ENCODE results near the gene ITGA8. TPM values are rescaled to one million over a fixed set of nuclear protein-coding genes. Genes with fewer than 3 reads are reported as not detected.

The ITGA8 gene
- total and polyA plus RNA-seq, 9 of the 15 experiments (the other 6 are each of a cell fraction or from before 2014, with no cell fraction given) = 0.01 to 0.07 (median 0.04) TPM; not detected in 5

Other genes with a start within 250 kb of the ITGA8 start
- 11.7 and 14.0 TPM in 2 replicates for gene MINDY3, start 140.6 kb upstream of the ITGA8 start, total RNA-seq (2014; rRNA removed)
- 29.1 and 33.9 TPM in 2 replicates for gene MINDY3, start 140.6 kb upstream of the ITGA8 start, total RNA-seq (2014; rRNA removed; fragmentation: Illumina TruSeq; extraction: Trizol)
- 28.8 and 29.5 TPM in 2 replicates for gene MINDY3, start 140.6 kb upstream of the ITGA8 start, total RNA-seq (2015; rRNA removed; fragmentation: Illumina TruSeq; extraction: Trizol)
- 22.0 and 23.0 TPM in 2 replicates for gene MINDY3, start 140.6 kb upstream of the ITGA8 start, total RNA-seq (2021)
- gene MINDY3, start 140.6 kb upstream of the ITGA8 start, polyA plus RNA-seq (2011; rRNA removed) = 17.1 and 18.3 TPM in 2 replicates
- gene MINDY3, start 140.6 kb upstream of the ITGA8 start, polyA plus RNA-seq (2014; fragmentation: Illumina TruSeq; extraction: Trizol) = 21.3 and 23.6 TPM in 2 replicates
- gene MINDY3, start 140.6 kb upstream of the ITGA8 start, polyA plus RNA-seq (2014; fragmentation: Nextera tagmentation; extraction: Ambion mirVana) = 10 to 100 TPM; 34.2 to 35.9 TPM
- 14.7 and 19.2 TPM in 2 replicates for gene MINDY3, start 140.6 kb upstream of the ITGA8 start, polyA plus RNA-seq (2014; rRNA removed)